ENCODE results near the gene AMZ2. TPM values are rescaled to one million over a fixed set of nuclear protein-coding genes. Genes with fewer than 3 reads are reported as not detected.
"Not testable (repeated sequence)": the region's sequence is repeated elsewhere in the genome, so short reads cannot be mapped to it uniquely, and the experiment has no call there.

The AMZ2 gene
- total RNA-seq, 4 donors from 2014 or later: 35.8 to 47.1 (median 41.5) TPM

- Histone ChIP-seq H3K4me3 (no peak overlapping the region), H3K27me3 (no peaks in the 10 kb centered on the region), H3K36me3 (no peaks in the 10 kb centered on the region), H3K9me3 (no peaks in the 10 kb centered on the region), H3K4me1 (peaks cover 4% of the 10 kb centered on the region), H3K27ac (peak overlapping the region; percentile 29)
- WGBS: 78% methylated on average over 4 of the region's 4 CpGs
- TF ChIP-seq POLR2AphosphoS5 (IDR thresholded peaks at IDR 0.05) (no peak), EP300 (IDR thresholded peaks at IDR 0.05) (no peak), POLR2A (IDR thresholded peaks at IDR 0.05) (no peak)
- TF ChIP-seq, protein P1, sequence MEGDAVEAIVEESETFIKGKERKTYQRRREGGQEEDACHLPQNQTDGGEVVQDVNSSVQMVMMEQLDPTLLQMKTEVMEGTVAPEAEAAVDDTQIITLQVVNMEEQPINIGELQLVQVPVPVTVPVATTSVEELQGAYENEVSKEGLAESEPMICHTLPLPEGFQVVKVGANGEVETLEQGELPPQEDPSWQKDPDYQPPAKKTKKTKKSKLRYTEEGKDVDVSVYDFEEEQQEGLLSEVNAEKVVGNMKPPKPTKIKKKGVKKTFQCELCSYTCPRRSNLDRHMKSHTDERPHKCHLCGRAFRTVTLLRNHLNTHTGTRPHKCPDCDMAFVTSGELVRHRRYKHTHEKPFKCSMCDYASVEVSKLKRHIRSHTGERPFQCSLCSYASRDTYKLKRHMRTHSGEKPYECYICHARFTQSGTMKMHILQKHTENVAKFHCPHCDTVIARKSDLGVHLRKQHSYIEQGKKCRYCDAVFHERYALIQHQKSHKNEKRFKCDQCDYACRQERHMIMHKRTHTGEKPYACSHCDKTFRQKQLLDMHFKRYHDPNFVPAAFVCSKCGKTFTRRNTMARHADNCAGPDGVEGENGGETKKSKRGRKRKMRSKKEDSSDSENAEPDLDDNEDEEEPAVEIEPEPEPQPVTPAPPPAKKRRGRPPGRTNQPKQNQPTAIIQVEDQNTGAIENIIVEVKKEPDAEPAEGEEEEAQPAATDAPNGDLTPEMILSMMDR (IDR thresholded peaks at IDR 0.05): no peak
- no peak for DNase-seq (ENCODE audit: low spot score in 2 of 2)
These were observed 8.0 kb upstream of the AMZ2 start for GRCh38 chr17:68239632-68240366.

DNA sequence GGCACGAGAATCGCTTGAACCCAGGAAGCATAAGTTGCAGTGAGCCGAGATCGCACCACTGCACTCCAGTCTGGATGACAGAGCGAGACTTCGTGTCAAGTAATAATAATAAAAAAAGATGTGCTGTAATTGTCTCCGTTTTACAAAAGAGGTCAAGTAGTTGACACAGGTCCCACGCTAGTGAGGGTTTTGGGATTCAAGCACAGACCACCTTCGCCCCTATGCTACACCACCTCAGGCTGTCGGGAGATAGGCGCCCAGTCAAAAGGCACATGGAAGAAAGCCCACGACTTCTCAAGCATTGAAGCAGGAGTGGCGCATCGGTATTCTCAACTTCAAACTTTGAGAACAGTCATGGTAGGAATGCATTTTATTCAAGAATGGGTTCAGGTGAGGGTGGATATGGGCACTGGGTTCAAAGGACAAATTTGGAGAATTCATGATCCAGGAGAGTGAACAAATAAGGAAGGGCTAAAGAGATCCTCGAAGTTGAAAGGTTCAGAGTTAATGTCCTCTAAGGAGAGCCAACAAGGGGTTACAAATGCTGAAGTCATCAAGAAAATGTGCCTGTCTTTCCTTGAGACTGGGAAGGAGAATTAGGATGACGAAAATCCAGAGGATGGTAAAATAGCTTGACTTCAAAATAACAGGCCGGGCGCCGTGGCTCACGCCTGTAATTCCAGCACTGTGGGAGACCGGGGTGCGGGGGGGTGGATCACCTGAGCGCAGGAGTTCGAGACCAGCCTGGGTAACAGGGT is 1.4 kb upstream of the AMZ2 start:
- no peak overlapping the region for H3K27ac ChIP-seq
- 91% methylated on average over 24 of the region's 24 CpGs for WGBS
- H3K4me3 ChIP-seq: peak overlapping the region; percentile 79
- no peaks in the 10 kb centered on the region for H3K27me3 ChIP-seq
- H3K4me1 ChIP-seq: peaks cover 29% of the 10 kb centered on the region
- H3K36me3 ChIP-seq: peaks cover 1% of the 10 kb centered on the region
- TF ChIP-seq POLR2A (IDR thresholded peaks at IDR 0.05): no peak
- no peak for TF ChIP-seq EP300 (IDR thresholded peaks at IDR 0.05)
- TF ChIP-seq POLR2AphosphoS5 (IDR thresholded peaks at IDR 0.05): no peak
- TF ChIP-seq, protein P1 (IDR thresholded peaks at IDR 0.05): no peak
- H3K9me3 ChIP-seq: no peaks in the 10 kb centered on the region
- DNase-seq (ENCODE audit: low spot score in 2 of 2): no peak

- Histone ChIP-seq H3K36me3 (peaks cover 15% of the 10 kb centered on the region), H3K27me3 (no peaks in the 10 kb centered on the region), H3K9me3 (no peaks in the 10 kb centered on the region), H3K27ac (peak overlapping the region; percentile 97), H3K4me1 (peaks cover 29% of the 10 kb centered on the region), H3K4me3 (peak overlapping the region; percentile 79)
- 4% methylated on average over 6 of the region's 19 CpGs for WGBS
- no peak for TF ChIP-seq EP300 (IDR thresholded peaks at IDR 0.05)
- TF ChIP-seq, protein P1 (IDR thresholded peaks at IDR 0.05): no peak
- no peak for TF ChIP-seq POLR2A (IDR thresholded peaks at IDR 0.05)
- no peak for TF ChIP-seq POLR2AphosphoS5 (IDR thresholded peaks at IDR 0.05)
- DNase-seq (ENCODE audit: low spot score in 2 of 2): peak in 1 of 2 donors; percentile 88
These were observed 469 bp downstream of the AMZ2 start for GRCh38 chr17:68248199-68248825.

GRCh38 chr17:68248891-68249290 is 1.0 kb downstream of the AMZ2 start:
- Histone ChIP-seq H3K27me3 (no peaks in the 10 kb centered on the region), H3K27ac (peak overlapping the region; percentile 97), H3K4me1 (peaks cover 29% of the 10 kb centered on the region), H3K36me3 (peaks cover 19% of the 10 kb centered on the region), H3K4me3 (peak overlapping the region; percentile 79), H3K9me3 (no peaks in the 10 kb centered on the region)
- DNase-seq (ENCODE audit: low spot score in 2 of 2): no peak
- 47% methylated on average over 5 of the region's 5 CpGs for WGBS
- TF ChIP-seq EP300 (IDR thresholded peaks at IDR 0.05) (no peak), POLR2A (IDR thresholded peaks at IDR 0.05) (no peak), POLR2AphosphoS5 (IDR thresholded peaks at IDR 0.05) (no peak)
- TF ChIP-seq, protein P1 (IDR thresholded peaks at IDR 0.05): no peak

DNA sequence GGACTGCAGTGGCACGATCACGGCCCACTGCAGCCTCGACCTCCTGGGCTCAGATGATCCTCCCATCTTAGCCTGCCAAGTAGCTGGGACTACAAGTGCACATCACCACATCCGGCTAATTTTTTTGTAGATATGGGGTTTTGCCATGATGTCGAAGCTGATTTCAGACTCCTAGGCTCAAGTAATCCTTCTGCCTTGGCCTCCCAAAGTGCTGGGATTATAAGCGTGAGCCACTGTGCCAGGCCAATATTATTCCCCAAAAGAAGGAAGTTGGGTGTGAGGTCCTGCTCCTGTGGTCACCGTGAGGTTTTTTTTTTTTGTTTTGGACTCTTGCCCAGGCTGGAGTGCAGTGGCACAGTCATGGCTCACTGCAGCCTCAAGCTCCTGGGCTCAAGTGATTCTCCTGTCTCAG is 1.5 kb downstream of the AMZ2 start:
- WGBS: 79% methylated on average over 7 of the region's 7 CpGs
- Histone ChIP-seq H3K27ac (peak overlapping the region; percentile 97), H3K27me3 (no peaks in the 10 kb centered on the region), H3K36me3 (peaks cover 24% of the 10 kb centered on the region), H3K9me3 (no peaks in the 10 kb centered on the region), H3K4me1 (peaks cover 29% of the 10 kb centered on the region), H3K4me3 (no peak overlapping the region)
- TF ChIP-seq EP300 (IDR thresholded peaks at IDR 0.05) (no peak), POLR2A (IDR thresholded peaks at IDR 0.05) (no peak), POLR2AphosphoS5 (IDR thresholded peaks at IDR 0.05) (no peak)
- TF ChIP-seq, protein P1 (IDR thresholded peaks at IDR 0.05): no peak
- DNase-seq (ENCODE audit: low spot score in 2 of 2): no peak

GRCh38 chr17:68253426-68253825 is 5.6 kb downstream of the AMZ2 start:
- not testable (repeated sequence) for H3K27me3 ChIP-seq; DNase-seq (ENCODE audit: low spot score in 2 of 2); H3K4me3 ChIP-seq; H3K27ac ChIP-seq; H3K9me3 ChIP-seq
- 74% methylated on average over 7 of the region's 7 CpGs for WGBS
- H3K4me1 ChIP-seq: peaks cover 23% of the 10 kb centered on the region
- H3K36me3 ChIP-seq: peaks cover 47% of the 10 kb centered on the region

Measured in suprapubic skin (tissue), 4 donors.